IPS DF 4.7 (cell line): ENCODE results near the gene GPR78.
"Not testable (repeated sequence)": the region's sequence is repeated elsewhere in the genome, so short reads cannot be mapped to it uniquely, and the experiment has no call there.

Source experiments
- DNase-seq: peaks from one replicate; pipeline ENCODE4 v3.0.0-alpha.2; 2013; ENCODE audit warnings: low spot score; ENCODE audit errors: extremely low read depth

The GPR78 gene

GRCh38 chr4:8560265-8561047, 19.7 kb upstream of the GPR78 start:
- no peak for DNase-seq

- no peak for DNase-seq
These were observed 15.6 kb upstream of the GPR78 start for GRCh38 chr4:8564595-8564994.

- DNase-seq = peak; percentile 76
These were observed 12.0 kb upstream of the GPR78 start for GRCh38 chr4:8568068-8568668.

- no peak for DNase-seq
These were observed 10.0 kb upstream of the GPR78 start for GRCh38 chr4:8570201-8570600.

GRCh38 chr4:8571702-8572685, 8.2 kb upstream of the GPR78 start:
- no peak for DNase-seq

- DNase-seq = no peak
These were observed 6.9 kb upstream of the GPR78 start for GRCh38 chr4:8573266-8573665.

GRCh38 chr4:8574796-8575370, 5.3 kb upstream of the GPR78 start:
- DNase-seq = no peak

- DNase-seq = no peak
These were observed 4.7 kb upstream of the GPR78 start for GRCh38 chr4:8575457-8575856.

- not testable (repeated sequence) for DNase-seq
These were observed 3.6 kb upstream of the GPR78 start for GRCh38 chr4:8576591-8576990.

- DNase-seq = no peak
These were observed 3.1 kb upstream of the GPR78 start for GRCh38 chr4:8577046-8577445.

GRCh38 chr4:8577972-8578371, 2.2 kb upstream of the GPR78 start:
- DNase-seq = no peak

- no peak for DNase-seq
These were observed 1.5 kb upstream of the GPR78 start for GRCh38 chr4:8578717-8579116.

GRCh38 chr4:8579526-8580320, 469 bp upstream of the GPR78 start:
- DNase-seq = no peak

GRCh38 chr4:8581094-8581861, 1.1 kb downstream of the GPR78 start:
- DNase-seq = no peak

- no peak for DNase-seq
These were observed 1.8 kb downstream of the GPR78 start for GRCh38 chr4:8582016-8582415.

GRCh38 chr4:8582436-8582835, 2.2 kb downstream of the GPR78 start:
- no peak for DNase-seq

- DNase-seq = no peak
These were observed 2.9 kb downstream of the GPR78 start for GRCh38 chr4:8582941-8583654.

GRCh38 chr4:8583655-8584025, 3.4 kb downstream of the GPR78 start:
- DNase-seq = no peak

GRCh38 chr4:8585186-8585585, 5.0 kb downstream of the GPR78 start:
- DNase-seq = no peak
